GM18505 (cell line): ENCODE data around the gene MAMSTR.
A peak's percentile ranks its signal among the peaks of the same experiment; 100 is the strongest.
"Not testable (repeated sequence)": the region's sequence is repeated elsewhere in the genome, so short reads cannot be mapped to it uniquely, and the experiment has no call there.

Experiments used
- ATAC-seq: cut with Tn5 transposase; IDR thresholded peaks from one replicate; pipeline ENCODE4 v1.9.1; 2021; ENCODE audit not compliant: unreplicated experiment
- POLR2A ChIP-seq: IDR thresholded peaks from 4 replicates; pipeline ENCODE4 v1.6.1; 2011; ENCODE audit warnings: borderline replicate concordance; ENCODE audit not compliant: insufficient read depth, insufficient read length; ENCODE audit errors: extremely low read depth

The MAMSTR gene

GRCh38 chr19:48720251-48720612 is 707 bp upstream of the MAMSTR start:
- ATAC-seq: no peak
- TF ChIP-seq POLR2A: no peak

- no peak for ATAC-seq
- TF ChIP-seq POLR2A: no peak
Measured at GRCh38 chr19:48718711-48719231, 754 bp downstream of the MAMSTR start.

- ATAC-seq: not testable (repeated sequence)
Measured at GRCh38 chr19:48718106-48718505, 1.4 kb downstream of the MAMSTR start.

- ATAC-seq: no peak
- no peak for TF ChIP-seq POLR2A
Measured at GRCh38 chr19:48716562-48717291, 2.8 kb downstream of the MAMSTR start.

GRCh38 chr19:48715681-48716171 is 3.8 kb downstream of the MAMSTR start:
- TF ChIP-seq POLR2A: no peak
- no peak for ATAC-seq

- no peak for TF ChIP-seq POLR2A
- ATAC-seq: no peak
Measured at GRCh38 chr19:48714759-48715675, 4.5 kb downstream of the MAMSTR start.

GRCh38 chr19:48713864-48714755 is 5.4 kb downstream of the MAMSTR start:
- peak; percentile 87 for ATAC-seq
- TF ChIP-seq POLR2A: no peak

- no peak for TF ChIP-seq POLR2A
- ATAC-seq: no peak
Measured at GRCh38 chr19:48713041-48713863, 6.3 kb downstream of the MAMSTR start.

- ATAC-seq: no peak
- no peak for TF ChIP-seq POLR2A
Measured at GRCh38 chr19:48711106-48711662, 8.3 kb downstream of the MAMSTR start.

- no peak for TF ChIP-seq POLR2A
- no peak for ATAC-seq
Measured at GRCh38 chr19:48708471-48708870, 11.1 kb downstream of the MAMSTR start.

- TF ChIP-seq POLR2A: no peak
- ATAC-seq: no peak
Measured at GRCh38 chr19:48705431-48705830, 14.1 kb downstream of the MAMSTR start.

- TF ChIP-seq POLR2A: no peak
Measured at GRCh38 chr19:48703316-48703715, 16.2 kb downstream of the MAMSTR start.

More at GRCh38 chr19:48703316-48703715, 16.2 kb downstream of the MAMSTR start:
- ATAC-seq: no peak
